T-helper 17 cell (primary cell): ENCODE data around the gene TMEM11. TPM values are rescaled to one million over a fixed set of nuclear protein-coding genes. Genes with fewer than 3 reads are reported as not detected.

ENCODE experiments used
- ATAC-seq: fragments of 150-1000 bp; cut with Tn5 transposase; 2 replicates; pipeline ENCODE4 v1.10.0; 2021; ENCODE audit warnings: mild to moderate bottlenecking, moderate library complexity
- DNase-seq, 3 donors: peaks; one replicate each; pipeline versions ENCODE4 v3.0.0 to v3.0.0-alpha.2; 2020 to 2021
- H3K9me3 ChIP-seq: one replicate; pipeline ENCODE4 v1.7.0; 2013; ENCODE audit warnings: low read length, mild to moderate bottlenecking; ENCODE audit not compliant: control insufficient read depth, poor library complexity, severe bottlenecking
- H3K27ac Mint-ChIP-seq: one replicate; pipeline ENCODE4 v1.8.0; 2022; ENCODE audit warnings: mild to moderate bottlenecking, moderate library complexity, mixed read lengths
- H3K27me3 Mint-ChIP-seq: one replicate; pipeline ENCODE4 v1.8.0; 2022; ENCODE audit warnings: mixed read lengths
- H3K36me3 Mint-ChIP-seq: one replicate; pipeline ENCODE4 v1.8.0; 2022; ENCODE audit warnings: low read depth, mixed read lengths
- H3K4me1 Mint-ChIP-seq: one replicate; pipeline ENCODE4 v1.8.0; 2022; ENCODE audit warnings: mild to moderate bottlenecking, mixed read lengths
- H3K4me3 Mint-ChIP-seq: one replicate; pipeline ENCODE4 v1.8.0; 2022; ENCODE audit warnings: mild to moderate bottlenecking, moderate library complexity, mixed read lengths
- total RNA-seq, 4 donors: library from RNA in 2 of 4; stranded (reverse) in 2 of 4; gene quantifications; one replicate each; pipeline ENCODE4 v1.2.3 and lab custom pipeline; 2022 to 2026

The TMEM11 gene
- total RNA-seq (10 to 100 TPM; 10.3 to 17.2 TPM), total RNA-seq (lab: John Stamatoyannopoulos, UW) (11.3 to 19.5 reads per million in 2 donors)

DNA sequence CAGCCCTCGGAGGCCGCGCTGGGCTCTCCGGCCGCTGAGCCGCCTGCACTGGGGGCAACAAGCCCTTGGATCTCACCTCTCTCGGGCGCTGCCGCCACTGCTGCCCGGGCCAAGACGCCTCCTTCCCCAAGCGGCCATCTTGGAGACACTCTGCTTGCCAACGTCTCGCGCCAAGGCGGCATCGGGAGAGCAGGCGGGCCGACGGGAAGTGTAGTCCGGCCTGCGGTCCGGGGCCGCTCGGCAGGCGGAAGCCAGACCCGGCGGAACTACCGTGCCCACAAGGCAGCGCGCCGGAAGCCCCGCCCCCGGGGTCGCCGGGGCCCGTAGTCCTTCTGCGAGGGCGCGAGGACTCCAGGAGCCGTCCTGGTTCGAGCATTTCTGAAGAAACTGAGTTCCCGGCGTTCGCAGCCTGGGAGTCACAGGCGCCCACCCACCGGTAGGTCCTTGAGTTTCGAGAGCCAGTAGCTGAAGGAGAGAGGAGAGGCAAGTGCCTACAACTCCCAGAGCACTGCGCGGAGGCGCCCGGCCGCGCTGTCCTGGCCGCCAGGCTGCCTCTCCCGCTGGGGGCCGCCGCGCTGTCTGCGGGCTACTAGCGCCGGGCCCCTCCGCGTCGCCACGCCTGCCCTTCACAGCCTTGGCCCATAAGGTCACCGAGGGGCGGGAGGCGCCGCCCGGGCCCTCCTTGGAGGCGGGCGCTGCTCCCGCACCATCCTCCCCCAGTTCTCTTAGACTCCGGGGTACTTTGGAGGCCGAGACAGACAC, at the start of gene TMEM11:
TMEM11 (minus strand) TSS at position 147 of the 762 bp plus-strand sequence; CDS start at position 138, 9 bp downstream.
- ATAC-seq = peak; percentile 96
- H3K27ac Mint-ChIP-seq = peak within 1 kb of the TSS; percentile 88
- H3K27me3 Mint-ChIP-seq = no peaks in the 10 kb centered on the region
- H3K9me3 ChIP-seq = no peaks in the 10 kb centered on the region
- DNase-seq = peak; percentile 93 to 96 (median 94)
- H3K4me3 Mint-ChIP-seq = peak within 1 kb of the TSS; percentile 94
- H3K36me3 Mint-ChIP-seq = peaks cover 2% of the 10 kb centered on the region
- H3K4me1 Mint-ChIP-seq = peaks cover 35% of the 10 kb centered on the region

DNA sequence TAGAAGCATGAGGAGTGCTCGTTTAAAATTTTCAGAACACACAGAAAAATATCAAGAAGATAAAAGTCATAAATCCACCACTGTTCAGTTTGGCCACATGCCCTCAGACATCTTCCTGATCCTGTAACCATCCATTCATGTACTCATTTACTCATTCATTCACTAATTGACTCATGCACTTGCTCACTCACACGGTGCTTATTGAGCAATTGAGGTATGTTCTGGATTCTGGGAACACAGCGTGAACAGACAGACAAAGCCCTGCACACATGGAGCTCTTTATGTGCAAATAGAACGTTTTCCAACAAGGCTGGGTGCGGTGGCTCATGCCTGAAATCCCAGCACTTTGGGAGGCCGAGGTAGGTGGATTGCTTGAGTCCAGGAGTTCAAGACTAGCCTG, 49.4 kb upstream of the TMEM11 start:
- peaks cover 11% of the 10 kb centered on the region for H3K4me1 Mint-ChIP-seq
- peak overlapping the region; percentile 34 for H3K27ac Mint-ChIP-seq
- ATAC-seq = no peak
- H3K4me3 Mint-ChIP-seq = no peak overlapping the region
- no peak for DNase-seq
- H3K27me3 Mint-ChIP-seq = peaks cover 12% of the 10 kb centered on the region
- no peaks in the 10 kb centered on the region for H3K9me3 ChIP-seq
- no peaks in the 10 kb centered on the region for H3K36me3 Mint-ChIP-seq

GRCh38 chr17:21262259-21262993, 48.5 kb upstream of the TMEM11 start:
- H3K27ac Mint-ChIP-seq = peak overlapping the region; percentile 34
- H3K36me3 Mint-ChIP-seq = no peaks in the 10 kb centered on the region
- no peak overlapping the region for H3K4me3 Mint-ChIP-seq
- no peaks in the 10 kb centered on the region for H3K9me3 ChIP-seq
- ATAC-seq (no peak), DNase-seq (no peak)
- peaks cover 12% of the 10 kb centered on the region for H3K27me3 Mint-ChIP-seq
- peaks cover 13% of the 10 kb centered on the region for H3K4me1 Mint-ChIP-seq

DNA sequence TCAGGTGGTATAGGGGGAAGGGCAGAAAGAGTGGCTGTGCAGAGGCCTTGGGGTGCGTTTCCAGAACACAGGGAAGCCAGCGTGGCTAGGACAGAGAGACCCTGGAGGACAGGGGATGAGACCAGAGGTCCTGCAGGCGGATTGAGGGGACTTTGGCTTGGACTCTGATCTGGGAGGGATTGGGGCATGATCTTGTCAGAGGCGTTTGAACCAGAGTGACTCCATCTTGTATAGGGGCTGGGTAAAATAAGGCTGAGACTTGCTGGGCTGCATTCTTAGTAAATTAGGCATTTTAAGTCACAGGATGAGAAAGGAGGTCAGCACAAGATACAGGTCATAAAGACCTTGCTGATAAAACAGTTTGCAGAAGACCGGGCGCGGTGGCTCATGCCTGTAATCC, 44.6 kb upstream of the TMEM11 start:
- Mint-ChIP-seq H3K4me3 (no peak overlapping the region), H3K27ac (no peak overlapping the region), H3K27me3 (peaks cover 6% of the 10 kb centered on the region), H3K4me1 (peaks cover 10% of the 10 kb centered on the region), H3K36me3 (no peaks in the 10 kb centered on the region)
- ATAC-seq (no peak), DNase-seq (no peak)
- no peaks in the 10 kb centered on the region for H3K9me3 ChIP-seq

DNA sequence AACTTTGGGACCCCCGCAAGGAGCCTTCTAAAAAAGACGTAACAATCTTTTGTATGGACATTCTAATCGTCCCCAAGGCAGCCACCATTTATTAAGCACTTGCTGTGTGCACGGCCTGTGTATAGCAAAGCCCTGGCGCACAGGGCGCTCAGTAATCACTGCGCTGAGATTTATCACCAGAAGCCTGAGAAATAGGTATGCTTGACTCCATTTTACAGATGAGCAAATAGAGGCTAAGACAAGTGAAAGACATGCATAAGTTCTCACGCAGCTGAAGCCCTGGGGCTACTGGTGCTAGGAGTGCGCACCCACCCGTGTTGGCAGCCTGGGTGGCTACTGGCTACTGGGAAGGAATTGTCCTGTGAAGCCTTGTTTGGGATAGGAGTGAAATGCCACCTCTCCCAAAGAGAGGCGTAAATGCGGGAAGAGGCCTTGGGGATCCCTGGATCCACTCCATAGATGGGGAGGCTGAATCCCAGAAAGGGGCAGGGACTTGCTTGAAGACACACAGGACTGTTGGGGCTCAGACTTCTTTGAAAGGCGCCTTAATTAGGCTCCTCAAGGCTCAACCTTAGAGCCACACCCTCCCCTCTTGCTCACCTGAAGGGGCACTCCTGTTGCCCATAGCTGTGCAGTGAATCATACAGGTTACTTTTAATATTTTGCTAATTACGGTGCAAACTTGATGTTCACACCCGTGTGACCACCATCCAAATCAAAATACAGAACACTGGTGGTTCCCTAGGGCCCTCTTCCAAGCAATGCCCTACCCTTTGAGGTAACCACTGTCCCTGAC, 39.9 kb upstream of the TMEM11 start:
- H3K4me1 Mint-ChIP-seq = peaks cover 30% of the 10 kb centered on the region
- DNase-seq = no peak
- no peaks in the 10 kb centered on the region for H3K36me3 Mint-ChIP-seq
- H3K9me3 ChIP-seq = no peaks in the 10 kb centered on the region
- H3K27ac Mint-ChIP-seq = peak overlapping the region; percentile 78
- peak overlapping the region; percentile 82 for H3K4me3 Mint-ChIP-seq
- ATAC-seq = peak; percentile 26
- no peaks in the 10 kb centered on the region for H3K27me3 Mint-ChIP-seq

DNA sequence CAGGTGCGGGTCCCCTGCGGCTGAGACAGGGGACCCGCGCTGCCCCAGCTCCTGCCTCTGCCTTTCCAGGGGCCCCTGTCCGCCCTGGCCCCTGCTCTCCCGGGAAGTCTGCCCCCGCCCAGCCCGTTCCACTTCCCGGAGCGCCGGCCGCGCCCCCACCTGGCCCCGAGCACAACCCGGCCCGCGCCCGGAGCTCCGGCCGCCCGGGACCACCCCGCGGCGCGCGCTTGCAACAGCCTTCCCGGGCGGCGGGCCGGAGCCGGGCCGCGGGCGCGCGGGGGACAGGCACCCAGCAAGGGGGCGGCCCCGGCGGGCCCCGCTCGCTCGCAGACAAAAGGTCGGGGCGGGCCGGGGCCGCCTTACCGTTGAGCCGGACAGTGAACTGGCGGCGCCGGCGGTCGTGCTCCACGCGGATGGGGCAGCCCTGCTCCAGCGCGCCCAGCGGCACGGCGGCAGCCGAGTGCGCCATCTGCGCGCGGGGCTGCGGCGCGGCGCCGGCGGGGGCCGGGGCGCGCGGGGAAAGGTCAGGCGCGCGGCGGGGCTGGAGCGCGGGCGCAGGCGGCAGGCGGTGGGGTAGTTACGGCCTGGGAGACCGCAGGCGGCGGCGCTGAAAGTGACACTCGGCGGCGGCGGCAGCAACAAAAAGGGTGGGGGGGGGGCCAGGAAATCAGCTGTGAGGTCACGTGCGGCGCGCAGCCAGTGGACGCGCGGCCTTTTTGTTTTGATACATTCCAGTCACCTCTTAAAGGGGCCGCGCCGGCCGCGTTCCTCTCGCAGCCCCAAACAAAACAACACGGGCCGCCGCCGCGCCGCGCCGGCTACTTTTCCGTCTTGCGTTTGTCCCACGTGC, 39.1 kb upstream of the TMEM11 start, which contains the start of gene NATD1:
NATD1 (minus strand) TSS at position 615 of the 850 bp plus-strand sequence; CDS start at position 469, 146 bp downstream.
- Mint-ChIP-seq H3K27ac (peak within 1 kb of the TSS; percentile 78), H3K4me3 (peak within 1 kb of the TSS; percentile 87), H3K36me3 (no peaks in the 10 kb centered on the region)

GRCh38 chr17:21252289-21252795, 38.4 kb upstream of the TMEM11 start:
- Mint-ChIP-seq H3K4me3 (peak overlapping the region; percentile 87), H3K27me3 (no peaks in the 10 kb centered on the region), H3K4me1 (peaks cover 27% of the 10 kb centered on the region), H3K36me3 (no peaks in the 10 kb centered on the region), H3K27ac (no peak overlapping the region)
- no peak for DNase-seq
- no peak for ATAC-seq
- H3K9me3 ChIP-seq = no peaks in the 10 kb centered on the region

More for the DNA sequence above, 39.1 kb upstream of the TMEM11 start, which contains the start of gene NATD1:
- peaks cover 30% of the 10 kb centered on the region for H3K4me1 Mint-ChIP-seq
- peak; percentile 88 for ATAC-seq
- H3K9me3 ChIP-seq = no peaks in the 10 kb centered on the region
- no peaks in the 10 kb centered on the region for H3K27me3 Mint-ChIP-seq
- peak; percentile 55 to 75 (median 75) for DNase-seq

- no peak for DNase-seq
- Mint-ChIP-seq H3K4me3 (no peak overlapping the region), H3K27ac (no peak overlapping the region)
Observed at GRCh38 chr17:21251337-21252010, 37.5 kb upstream of the TMEM11 start.

DNA sequence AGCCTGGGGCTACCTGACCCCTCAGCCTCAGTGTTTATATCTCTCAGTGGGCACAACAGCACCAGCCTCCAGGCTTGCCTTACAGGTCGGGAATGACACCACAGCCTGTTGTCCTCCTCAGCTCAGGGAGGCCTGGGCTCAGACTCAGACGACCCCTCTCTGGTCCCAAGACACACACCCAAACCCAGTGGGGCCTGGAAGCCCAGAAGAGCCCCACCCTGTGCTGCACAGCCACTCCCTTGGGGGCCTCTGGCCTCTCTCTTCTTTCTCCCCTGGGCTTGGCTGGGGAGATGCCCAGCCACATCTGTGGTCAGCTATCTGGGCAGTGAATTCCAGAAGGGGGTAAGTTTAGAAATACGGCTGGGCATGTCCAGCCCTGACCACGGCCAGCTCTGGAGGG, 36.9 kb upstream of the TMEM11 start:
- Mint-ChIP-seq H3K27ac (no peak overlapping the region), H3K4me1 (peaks cover 28% of the 10 kb centered on the region), H3K4me3 (no peak overlapping the region), H3K36me3 (no peaks in the 10 kb centered on the region), H3K27me3 (no peaks in the 10 kb centered on the region)
- no peaks in the 10 kb centered on the region for H3K9me3 ChIP-seq
- ATAC-seq = no peak
- DNase-seq = no peak

More at GRCh38 chr17:21251337-21252010, 37.5 kb upstream of the TMEM11 start:
- no peaks in the 10 kb centered on the region for H3K9me3 ChIP-seq
- peaks cover 27% of the 10 kb centered on the region for H3K4me1 Mint-ChIP-seq
- H3K36me3 Mint-ChIP-seq = no peaks in the 10 kb centered on the region
- no peak for ATAC-seq
- no peaks in the 10 kb centered on the region for H3K27me3 Mint-ChIP-seq

GRCh38 chr17:21249920-21250703, 36.2 kb upstream of the TMEM11 start:
- H3K4me3 Mint-ChIP-seq = no peak overlapping the region
- no peaks in the 10 kb centered on the region for H3K9me3 ChIP-seq

More at GRCh38 chr17:21249920-21250703, 36.2 kb upstream of the TMEM11 start:
- ATAC-seq (no peak), DNase-seq (no peak)
- Mint-ChIP-seq H3K4me1 (peaks cover 29% of the 10 kb centered on the region), H3K27me3 (no peaks in the 10 kb centered on the region), H3K27ac (peak overlapping the region; percentile 75), H3K36me3 (no peaks in the 10 kb centered on the region)
